ENCODE results near the gene CSTF3.
"Not testable (repeated sequence)": the region's sequence is repeated elsewhere in the genome, so short reads cannot be mapped to it uniquely, and the experiment has no call there.

The CSTF3 gene

GRCh38 chr11:33171251-33171650, 10.0 kb upstream of the CSTF3 start:
- no peak for DNase-seq

DNA sequence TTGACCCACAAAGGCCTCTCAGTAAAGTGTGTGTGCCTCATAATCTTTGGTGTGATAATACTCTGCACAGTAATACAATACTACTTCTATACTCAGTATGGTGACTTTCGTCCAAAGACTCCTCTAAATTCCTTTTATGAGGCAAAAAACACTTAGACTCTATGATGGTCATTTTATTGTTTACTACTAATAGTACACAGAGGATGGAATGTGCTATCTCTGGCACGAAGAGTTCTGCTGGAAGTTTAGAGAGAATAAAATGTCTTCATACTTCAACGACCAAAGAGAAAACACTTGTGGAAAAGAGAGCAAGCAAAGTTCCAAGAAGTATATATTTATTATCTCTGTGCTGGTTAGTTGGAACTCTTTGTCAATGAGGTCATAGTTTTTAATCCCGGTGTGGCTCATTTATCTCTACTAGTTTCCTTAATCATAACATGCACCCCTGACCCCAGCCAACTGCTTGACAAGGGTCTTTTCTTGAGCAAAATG, 7.5 kb upstream of the CSTF3 start:
- DNase-seq, result no peak

DNA sequence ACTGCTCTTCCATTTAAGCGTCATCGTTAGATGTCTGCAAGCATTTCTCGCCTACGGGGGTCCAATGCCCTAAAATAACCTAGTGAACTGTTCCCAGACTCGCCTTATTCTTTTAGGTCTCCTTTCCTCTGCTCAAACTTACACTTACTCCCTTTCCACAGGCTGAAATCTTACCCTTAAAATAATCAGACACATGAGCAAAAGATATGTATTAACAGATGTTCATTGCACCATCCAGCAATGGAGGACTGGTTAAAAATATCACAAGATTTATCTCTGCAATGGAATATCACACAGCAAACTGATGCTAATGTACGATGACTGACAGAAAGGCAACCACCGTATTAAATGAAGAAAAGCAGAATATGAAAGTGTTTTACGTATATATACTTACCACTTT, 1.6 kb upstream of the CSTF3 start:
- no peak for DNase-seq

- peak; percentile 32 for DNase-seq
Observed at GRCh38 chr11:33160587-33160986, 693 bp downstream of the CSTF3 start.

DNA sequence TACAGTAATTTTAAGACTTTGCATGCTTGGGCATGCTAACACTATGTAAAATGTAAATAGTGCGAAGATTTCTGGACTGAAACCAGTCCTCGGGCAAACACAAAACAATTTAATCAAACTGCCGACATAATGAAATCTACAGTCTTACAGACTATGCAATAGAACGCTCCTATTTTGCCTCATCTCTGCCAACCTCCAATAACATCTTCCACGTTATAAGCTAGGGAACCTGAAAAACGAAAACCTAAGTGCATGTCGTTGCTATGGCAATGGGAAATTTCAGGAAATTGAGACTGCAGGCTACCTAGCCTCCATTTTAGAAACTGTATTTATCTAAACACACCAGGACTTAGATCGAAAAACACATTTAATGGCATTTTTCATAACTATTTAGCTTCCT, 1.1 kb downstream of the CSTF3 start:
- DNase-seq, result peak; percentile 38

DNA sequence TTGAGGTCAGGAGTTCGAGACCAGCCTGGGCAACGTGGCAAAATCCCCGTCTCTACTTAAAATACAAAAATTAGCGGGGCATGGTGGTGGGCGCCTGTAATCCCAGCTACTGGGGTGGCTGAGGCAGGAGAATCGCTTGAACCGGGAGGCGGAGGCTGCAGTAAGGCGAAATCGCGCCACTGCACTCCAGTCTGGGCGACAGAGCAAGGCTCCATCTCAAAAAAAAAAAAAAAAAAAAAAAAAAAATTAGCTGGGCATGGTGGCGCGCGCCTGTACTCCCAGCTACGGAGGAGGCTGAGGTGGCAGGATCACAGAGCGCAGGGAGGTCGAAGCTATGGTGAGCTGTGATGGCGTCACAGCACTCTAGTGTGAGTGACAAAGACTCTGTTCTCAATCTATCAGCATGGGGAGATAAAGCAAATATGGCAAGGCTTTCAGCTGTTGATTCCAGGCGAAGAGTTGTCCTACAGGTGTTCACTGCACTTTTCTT, 1.9 kb downstream of the CSTF3 start:
- DNase-seq, result not testable (repeated sequence)

- no peak for DNase-seq
Observed at GRCh38 chr11:33158596-33159275, 2.5 kb downstream of the CSTF3 start.

- no peak for DNase-seq
Observed at GRCh38 chr11:33157103-33158027, 3.9 kb downstream of the CSTF3 start.

DNA sequence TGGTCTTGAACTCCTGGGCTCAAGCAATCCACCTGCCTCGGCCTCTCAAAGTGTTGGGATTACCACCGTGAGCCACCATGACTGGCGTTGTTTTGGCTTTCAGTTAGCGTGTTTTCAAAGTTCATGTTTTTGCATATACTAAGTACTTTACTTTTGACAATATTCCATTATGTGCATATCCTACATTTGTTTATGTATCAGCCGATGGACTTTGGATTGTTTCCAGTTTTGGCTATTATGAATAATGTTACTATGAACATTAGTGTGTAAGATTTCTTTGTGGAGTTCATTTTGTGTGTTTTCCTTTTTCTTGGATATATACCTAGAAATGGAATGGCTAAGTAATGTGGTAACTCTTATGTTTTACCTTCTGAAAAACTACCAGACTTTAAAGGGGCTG, 9.9 kb downstream of the CSTF3 start:
- no peak for DNase-seq

DNA sequence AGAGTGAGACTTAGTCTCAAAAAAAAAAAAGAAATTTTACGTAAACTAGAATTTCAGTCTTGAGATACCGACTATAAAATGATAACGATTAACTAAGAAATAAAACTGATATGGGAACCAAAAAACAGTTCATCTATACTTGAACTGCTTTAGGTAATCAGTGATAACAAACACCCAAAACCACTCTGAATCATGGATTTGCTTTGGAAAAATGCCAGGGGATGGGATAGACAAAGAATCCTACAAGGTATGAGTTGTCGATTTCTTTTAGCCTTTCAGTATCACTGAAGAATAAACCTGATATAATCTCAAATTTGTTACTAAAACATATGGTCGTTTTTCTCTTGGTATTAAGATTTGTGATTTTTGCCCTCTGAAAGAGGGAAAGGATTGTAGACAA, 13.7 kb downstream of the CSTF3 start:
- no peak for DNase-seq

DNA sequence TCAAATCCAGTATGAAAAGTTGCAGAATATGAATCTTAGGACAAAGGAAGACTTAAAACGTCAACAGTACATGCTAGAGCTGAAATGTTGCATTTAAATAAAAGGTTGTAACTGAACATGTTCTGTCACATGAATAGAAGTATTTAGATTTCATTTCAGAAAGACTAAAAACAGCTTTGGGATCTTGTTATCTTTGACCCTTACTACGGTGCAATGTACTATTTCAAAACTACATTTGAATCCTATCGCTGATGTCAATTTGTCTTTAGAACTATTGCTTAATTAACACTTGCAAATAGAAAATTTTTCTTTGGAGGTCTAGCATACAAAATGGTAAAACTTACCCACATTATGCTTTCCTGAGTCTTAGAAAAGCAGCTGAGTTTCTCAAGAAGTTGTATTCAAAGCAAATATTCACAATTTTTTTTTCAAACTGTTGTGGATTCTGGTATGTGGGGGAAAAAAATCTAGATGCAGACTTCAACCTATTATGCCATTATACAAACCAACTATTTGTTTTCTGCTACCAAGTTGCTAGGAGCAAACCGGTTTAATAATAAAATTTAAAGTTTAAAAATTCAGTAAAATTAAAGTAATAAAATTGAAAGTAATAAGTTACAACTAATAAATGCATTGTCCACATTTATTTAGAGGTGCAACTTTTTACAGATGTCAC, 25.4 kb downstream of the CSTF3 start:
- no peak for DNase-seq

- no peak for DNase-seq
Observed at GRCh38 chr11:33135216-33135615, 26.1 kb downstream of the CSTF3 start.

DNA sequence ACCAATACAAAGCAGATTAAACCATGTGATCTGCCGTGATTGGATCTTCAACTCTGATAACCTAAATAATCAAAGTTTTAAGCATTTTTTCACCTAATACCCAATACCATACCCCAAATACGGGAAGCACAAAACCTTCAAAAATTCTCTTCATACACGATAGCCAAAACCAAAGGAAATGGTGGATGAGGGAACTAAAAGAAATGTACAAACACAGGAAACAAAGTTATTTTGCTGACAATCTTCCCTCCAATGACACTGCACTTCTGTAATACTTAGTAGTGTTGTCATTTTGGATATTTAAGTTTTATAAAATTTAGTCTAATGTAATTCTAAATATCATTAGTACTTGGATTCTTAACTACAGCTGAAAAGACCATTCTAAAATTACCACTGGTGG, 27.0 kb downstream of the CSTF3 start:
- no peak for DNase-seq

GRCh38 chr11:33133761-33134160, 27.5 kb downstream of the CSTF3 start:
- DNase-seq, result no peak

DNA sequence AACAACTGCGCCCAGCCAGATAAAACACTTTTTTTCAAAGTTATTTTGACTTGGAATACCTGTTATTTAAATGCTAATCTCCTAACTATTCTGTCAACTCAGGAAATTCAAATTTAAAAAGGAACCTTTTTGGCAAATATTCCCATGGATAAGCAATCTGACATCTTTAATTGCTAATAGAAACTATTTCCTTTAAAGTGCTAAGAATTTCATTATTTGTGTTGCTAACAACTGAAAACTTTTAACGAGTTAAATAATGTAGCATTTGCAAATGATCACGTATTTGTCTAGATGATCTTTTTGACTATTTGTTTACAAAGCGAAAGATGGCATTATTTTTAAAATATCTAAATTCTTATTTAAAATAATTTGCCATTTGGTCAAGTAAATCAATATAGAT, 28.8 kb downstream of the CSTF3 start:
- no peak for DNase-seq

DNA sequence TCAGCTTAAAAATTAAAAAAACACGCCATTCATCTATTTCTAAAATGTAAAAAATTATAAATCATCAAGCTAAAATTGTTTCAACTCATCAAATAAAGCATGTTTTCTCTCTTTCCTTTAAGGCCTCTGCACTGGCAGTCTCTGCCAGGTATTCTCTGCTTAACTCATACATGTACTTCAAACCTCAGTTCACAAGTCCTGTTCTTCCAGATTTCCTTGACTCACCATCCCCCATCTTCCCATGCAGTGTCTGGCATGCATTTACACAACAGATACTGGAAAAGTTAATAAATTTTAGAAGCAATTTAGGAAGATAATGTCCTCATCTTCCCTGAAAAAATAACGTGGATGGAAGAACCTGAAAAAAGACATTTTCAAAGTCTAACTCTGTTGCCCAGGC, 32.5 kb downstream of the CSTF3 start:
- no peak for DNase-seq

DNA sequence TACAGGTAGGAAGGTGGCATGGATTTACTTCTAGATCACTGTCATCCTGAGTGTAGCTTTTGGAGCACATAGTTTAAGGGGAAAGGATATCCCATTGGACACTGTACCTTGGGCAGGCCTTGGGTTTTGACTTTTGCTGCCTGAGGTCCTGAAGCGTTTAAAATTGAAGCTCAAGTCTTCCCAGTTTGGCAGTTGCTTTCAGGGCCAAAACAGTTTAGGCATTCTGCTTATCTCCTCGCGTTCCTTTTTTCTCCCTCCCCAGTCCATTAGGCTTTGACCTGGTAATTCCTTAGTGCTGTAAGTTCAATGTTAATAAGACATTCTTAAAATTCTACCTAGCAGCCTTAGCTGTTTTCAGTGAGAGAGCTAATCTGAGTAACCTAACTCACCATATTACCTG, 35.7 kb downstream of the CSTF3 start:
- no peak for DNase-seq

DNA sequence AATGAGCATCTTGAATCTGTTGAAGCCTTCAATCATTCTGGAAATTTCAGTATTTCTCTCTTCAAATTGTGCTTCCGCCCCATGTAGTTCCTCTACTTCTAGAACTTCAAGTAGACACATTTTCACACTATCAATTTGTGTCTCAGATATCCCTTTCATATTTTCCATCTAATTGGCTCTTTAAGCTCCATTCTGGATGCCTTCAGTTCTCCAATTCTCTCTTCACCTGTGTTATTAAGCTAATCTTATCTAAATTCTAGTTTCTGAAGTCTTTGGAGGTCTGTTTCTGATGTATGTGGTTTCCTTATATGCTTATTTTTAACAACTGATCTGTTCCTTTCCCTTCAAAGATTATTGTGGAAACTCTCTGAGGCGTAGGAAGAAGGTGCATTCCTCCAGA, 36.3 kb downstream of the CSTF3 start:
- no peak for DNase-seq

- DNase-seq, result not testable (repeated sequence)
Observed at GRCh38 chr11:33122696-33123095, 38.6 kb downstream of the CSTF3 start.

GRCh38 chr11:33116535-33116934, 44.7 kb downstream of the CSTF3 start:
- DNase-seq, result no peak

GRCh38 chr11:33110083-33110482, 51.2 kb downstream of the CSTF3 start:
- no peak for DNase-seq

DNA sequence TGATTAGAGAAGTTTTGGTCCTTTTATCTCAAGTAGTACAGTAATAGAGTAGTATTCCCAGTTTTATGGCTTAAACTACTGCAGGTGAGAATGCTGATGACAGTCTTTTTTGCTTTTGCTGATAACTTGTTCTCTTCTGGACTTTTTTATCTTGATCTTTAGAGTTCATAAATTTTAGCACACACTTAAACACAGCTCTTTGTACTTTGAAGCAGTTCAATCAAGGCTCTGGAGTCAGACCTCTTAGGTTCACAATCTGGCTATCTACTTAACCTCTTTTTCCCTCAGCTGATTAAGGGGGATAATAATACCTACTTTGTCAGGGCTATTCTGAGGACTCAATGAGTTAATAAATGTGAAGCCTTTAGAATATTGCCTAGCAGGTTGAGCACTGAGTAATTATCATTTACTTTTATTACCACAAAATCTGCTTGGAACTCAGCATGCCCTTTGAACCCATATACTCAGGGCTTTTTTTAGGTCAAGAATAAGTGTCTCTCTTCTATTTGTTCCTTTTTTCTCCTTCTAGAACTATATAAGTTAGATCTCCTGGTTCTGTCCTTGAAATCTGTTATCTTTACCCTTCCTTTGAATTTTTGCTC, 51.9 kb downstream of the CSTF3 start:
- DNase-seq, result no peak

- DNase-seq, result no peak
Observed at GRCh38 chr11:33103836-33104235, 57.4 kb downstream of the CSTF3 start.

Measured in right kidney (tissue), 1 donor.